Ishikawa (cell line): ENCODE measurements around the gene PARD3.

Source experiments
- CEBPB ChIP-seq: IDR thresholded peaks from 2 replicates; pipeline ENCODE4 v1.6.1; 2012
- EGR1 ChIP-seq: IDR thresholded peaks from 2 replicates; pipeline ENCODE4 v1.6.1; 2012
- EP300 ChIP-seq: IDR thresholded peaks from 2 replicates; pipeline ENCODE4 v1.6.1; 2012; ENCODE audit warnings: borderline replicate concordance
- RAD21 ChIP-seq: IDR thresholded peaks from 2 replicates; pipeline ENCODE4 v1.6.1; 2012; ENCODE audit warnings: low read depth
- REST ChIP-seq: IDR thresholded peaks from 2 replicates; pipeline ENCODE4 v1.6.1; 2012; ENCODE audit warnings: low read depth, mild to moderate bottlenecking
- TAF1 ChIP-seq: IDR thresholded peaks from 2 replicates; pipeline ENCODE4 v1.6.1; 2012; ENCODE audit warnings: low read depth, mild to moderate bottlenecking
- TCF12 ChIP-seq: IDR thresholded peaks from 2 replicates; pipeline ENCODE4 v1.6.1; 2012; ENCODE audit warnings: low read depth
- TEAD4 ChIP-seq: IDR thresholded peaks from 2 replicates; pipeline ENCODE4 v1.6.1; 2012
- USF1 ChIP-seq: IDR thresholded peaks from 2 replicates; pipeline ENCODE4 v1.6.1; 2012

GRCh38 chr10:34567659-34568253 is 247.3 kb downstream of the PARD3 start:
- TF ChIP-seq EP300 (no peak), USF1 (no peak), TEAD4 (no peak), CEBPB (no peak), TCF12 (no peak), EGR1 (no peak), TAF1 (no peak), REST (no peak), RAD21 (no peak)
